B cell (primary cell): ENCODE measurements around the gene NLGN1.

Source experiments
- EZH2 ChIP-seq: IDR thresholded peaks from 2 replicates; pipeline ENCODE4 v1.6.1; 2012; ENCODE audit warnings: borderline replicate concordance, low read depth, mild to moderate bottlenecking, moderate library complexity, low read length; ENCODE audit not compliant: insufficient read depth, poor library complexity, severe bottlenecking
- TF ChIP-seq, protein P1 (sequence below): fragments of 200-600 bp; IDR thresholded peaks from one replicate; pipeline ENCODE4 v1.8.0; 2022; ENCODE audit warnings: antibody characterized with exemption, mild to moderate bottlenecking

DNA sequence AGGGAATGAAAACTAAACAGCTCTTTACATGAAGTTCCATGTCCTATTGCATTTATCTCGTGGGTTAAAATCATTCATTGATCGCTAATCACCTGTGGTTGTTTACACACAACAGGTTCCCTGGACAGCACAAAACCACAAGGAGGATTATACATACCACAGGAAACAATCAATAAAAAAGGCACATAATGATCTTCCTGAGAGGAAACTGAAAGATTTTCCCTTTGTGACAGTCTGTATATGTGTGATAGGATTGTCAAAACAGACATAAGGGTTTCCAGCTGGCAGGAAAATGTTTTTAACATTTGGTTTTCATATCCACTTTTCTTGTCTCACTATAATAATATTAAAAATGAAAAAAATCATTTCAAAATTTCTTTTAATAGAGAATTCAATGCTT, 541.8 kb downstream of the NLGN1 start:
- no peak for TF ChIP-seq EZH2
- TF ChIP-seq, protein P1, sequence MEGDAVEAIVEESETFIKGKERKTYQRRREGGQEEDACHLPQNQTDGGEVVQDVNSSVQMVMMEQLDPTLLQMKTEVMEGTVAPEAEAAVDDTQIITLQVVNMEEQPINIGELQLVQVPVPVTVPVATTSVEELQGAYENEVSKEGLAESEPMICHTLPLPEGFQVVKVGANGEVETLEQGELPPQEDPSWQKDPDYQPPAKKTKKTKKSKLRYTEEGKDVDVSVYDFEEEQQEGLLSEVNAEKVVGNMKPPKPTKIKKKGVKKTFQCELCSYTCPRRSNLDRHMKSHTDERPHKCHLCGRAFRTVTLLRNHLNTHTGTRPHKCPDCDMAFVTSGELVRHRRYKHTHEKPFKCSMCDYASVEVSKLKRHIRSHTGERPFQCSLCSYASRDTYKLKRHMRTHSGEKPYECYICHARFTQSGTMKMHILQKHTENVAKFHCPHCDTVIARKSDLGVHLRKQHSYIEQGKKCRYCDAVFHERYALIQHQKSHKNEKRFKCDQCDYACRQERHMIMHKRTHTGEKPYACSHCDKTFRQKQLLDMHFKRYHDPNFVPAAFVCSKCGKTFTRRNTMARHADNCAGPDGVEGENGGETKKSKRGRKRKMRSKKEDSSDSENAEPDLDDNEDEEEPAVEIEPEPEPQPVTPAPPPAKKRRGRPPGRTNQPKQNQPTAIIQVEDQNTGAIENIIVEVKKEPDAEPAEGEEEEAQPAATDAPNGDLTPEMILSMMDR, result no peak
